Mammary epithelial cell (primary cell): Measurements from ENCODE around the gene ZBTB45.

Experiments
- EZH2 ChIP-seq: IDR thresholded peaks from 2 replicates; pipeline ENCODE4 v1.6.1; 2012; ENCODE audit warnings: low read length, inconsistent platforms, borderline replicate concordance
- TF ChIP-seq, protein P1 (sequence below), 2 donors: IDR thresholded peaks in 1 of 2; conservative IDR thresholded peaks in 1 of 2; 2 replicates each; pipeline ENCODE4 v1.5.1; 2011 to 2012; ENCODE audit warnings: inconsistent platforms in 2 of 2, low read length in 2 of 2, mild to moderate bottlenecking in 2 of 2, control low read depth in 1 of 2, low read depth in 1 of 2; ENCODE audit not compliant: insufficient read depth in 1 of 2; ENCODE audit errors: extremely low read depth in 1 of 2

DNA sequence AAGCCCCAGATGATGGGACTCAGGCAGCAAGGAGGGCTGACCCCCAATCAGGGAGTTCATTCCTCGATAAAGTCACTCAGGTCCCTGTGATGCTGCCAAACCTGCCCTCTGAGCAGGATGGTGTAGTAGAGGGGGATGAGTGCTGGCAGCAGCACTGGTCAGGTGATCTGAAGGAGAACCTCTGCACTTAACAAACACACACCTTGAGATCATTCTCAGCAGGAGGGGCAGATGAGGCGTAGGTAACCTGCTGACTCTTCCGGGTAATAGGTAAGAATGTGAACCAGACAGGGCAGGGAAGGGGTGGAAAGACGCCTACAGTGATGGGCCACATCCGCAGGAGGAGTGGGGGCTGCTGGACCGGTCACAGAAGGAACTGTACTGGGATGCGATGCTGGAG, 40.3 kb downstream of the ZBTB45 start:
- TF ChIP-seq, protein P1, sequence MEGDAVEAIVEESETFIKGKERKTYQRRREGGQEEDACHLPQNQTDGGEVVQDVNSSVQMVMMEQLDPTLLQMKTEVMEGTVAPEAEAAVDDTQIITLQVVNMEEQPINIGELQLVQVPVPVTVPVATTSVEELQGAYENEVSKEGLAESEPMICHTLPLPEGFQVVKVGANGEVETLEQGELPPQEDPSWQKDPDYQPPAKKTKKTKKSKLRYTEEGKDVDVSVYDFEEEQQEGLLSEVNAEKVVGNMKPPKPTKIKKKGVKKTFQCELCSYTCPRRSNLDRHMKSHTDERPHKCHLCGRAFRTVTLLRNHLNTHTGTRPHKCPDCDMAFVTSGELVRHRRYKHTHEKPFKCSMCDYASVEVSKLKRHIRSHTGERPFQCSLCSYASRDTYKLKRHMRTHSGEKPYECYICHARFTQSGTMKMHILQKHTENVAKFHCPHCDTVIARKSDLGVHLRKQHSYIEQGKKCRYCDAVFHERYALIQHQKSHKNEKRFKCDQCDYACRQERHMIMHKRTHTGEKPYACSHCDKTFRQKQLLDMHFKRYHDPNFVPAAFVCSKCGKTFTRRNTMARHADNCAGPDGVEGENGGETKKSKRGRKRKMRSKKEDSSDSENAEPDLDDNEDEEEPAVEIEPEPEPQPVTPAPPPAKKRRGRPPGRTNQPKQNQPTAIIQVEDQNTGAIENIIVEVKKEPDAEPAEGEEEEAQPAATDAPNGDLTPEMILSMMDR (conservative IDR thresholded peaks at IDR 0.05 in 1 of 2, IDR thresholded peaks at IDR 0.05 in 1 of 2; ENCODE audit: extremely low read depth in 1 of 2, insufficient read depth in 1 of 2, low read depth in 1 of 2, low read length in 2 of 2) = no peak
- no peak for TF ChIP-seq EZH2
